ENCODE measurements around the gene PHKA2. TPM values are rescaled to one million over a fixed set of nuclear protein-coding genes. Genes with fewer than 3 reads are reported as not detected.

Gene PHKA2
- total and polyA plus RNA-seq, 10 of the 15 experiments (the other 5 are each of a cell fraction or from before 2014, with no cell fraction given), result 1.4 to 25.6 (median 15.4) TPM

DNA sequence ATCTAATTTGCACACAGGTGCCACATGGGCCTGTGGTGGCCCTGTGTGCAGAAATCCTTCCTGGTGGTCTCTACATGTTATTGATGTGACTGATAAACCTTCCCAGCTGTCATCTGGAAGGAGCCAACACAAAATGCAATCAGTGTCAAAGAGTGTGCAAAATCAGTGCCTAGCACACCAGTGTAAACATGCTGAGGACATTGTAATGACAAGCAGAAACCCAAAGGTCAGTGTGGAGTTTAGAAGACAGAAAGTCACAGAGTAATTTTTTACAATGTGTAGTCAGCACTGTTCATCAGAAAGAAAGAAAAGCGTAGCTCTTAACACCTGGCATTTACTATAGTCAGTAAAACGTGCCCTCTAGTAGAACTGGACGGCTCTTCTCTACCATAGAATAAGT, 50.3 kb downstream of the PHKA2 start:
- DNase-seq (ENCODE audit: low read depth, low spot score) (no peak), FAIRE-seq (no peak), ATAC-seq (no peak)
- Histone ChIP-seq H3K27me3 (replicated peaks in 1 of 2; ENCODE audit: control insufficient read depth in 2 of 2, insufficient read depth in 2 of 2, low read length in 1 of 2) (no peaks in the 10 kb centered on the region), H3K27ac (ENCODE audit: control insufficient read depth, insufficient read depth) (no peak overlapping the region), H2AFZ (ENCODE audit: control insufficient read depth, low read depth, low read length) (no peak overlapping the region), H3K36me3 (ENCODE audit: control insufficient read depth in 2 of 2, insufficient read depth in 2 of 2, low read length in 1 of 2) (peaks cover 0 to 1% of the 10 kb centered on the region in 2 experiments; a peak in 2 of 4 replicates), H3K79me2 (ENCODE audit: control insufficient read depth, insufficient read depth, low read length) (no peaks in the 10 kb centered on the region), H3K4me2 (ENCODE audit: control insufficient read depth, insufficient read depth) (no peak overlapping the region), H3K4me3 (no peak overlapping the region), H3K9me3 (replicated peaks; ENCODE audit: control insufficient read depth, insufficient read depth, low read length) (no peaks in the 10 kb centered on the region), H3K9ac (ENCODE audit: control insufficient read depth, insufficient read depth, low read length) (no peak overlapping the region), H3K4me1 (ENCODE audit: control insufficient read depth, insufficient read depth, low read length) (no peaks in the 10 kb centered on the region), H4K20me1 (ENCODE audit: control insufficient read depth, insufficient read depth) (no peaks in the 10 kb centered on the region)
- in situ Hi-C loops (cut with MboI) (no loop called here), intact Hi-C loops (cut with micrococcal nuclease; ENCODE audit: unreplicated experiment) (loop anchor here (2.0 to 10.0 kb wide), 3 partner anchors 291 to 539 kb away; no protein-coding TSS in a partner anchor)
- ChIA-PET SMC1A (ENCODE audit: uncharacterized antibody, unreplicated experiment) (no interaction called here), POLR2A (no interaction called here), RAD21 (ENCODE audit: unreplicated experiment) (no interaction called here), CTCF (interaction anchor here (2.8 kb wide), 1 partner anchor 400 kb away, joined by 10 read pairs; no protein-coding TSS in a partner anchor)
- TF ChIP-seq NR2C1 (IDR thresholded peaks at IDR 0.05), result no peak
- no peak for TF ChIP-seq HDAC6 (IDR thresholded peaks at IDR 0.05; ENCODE audit: unreplicated experiment)
- TF ChIP-seq, protein P1, sequence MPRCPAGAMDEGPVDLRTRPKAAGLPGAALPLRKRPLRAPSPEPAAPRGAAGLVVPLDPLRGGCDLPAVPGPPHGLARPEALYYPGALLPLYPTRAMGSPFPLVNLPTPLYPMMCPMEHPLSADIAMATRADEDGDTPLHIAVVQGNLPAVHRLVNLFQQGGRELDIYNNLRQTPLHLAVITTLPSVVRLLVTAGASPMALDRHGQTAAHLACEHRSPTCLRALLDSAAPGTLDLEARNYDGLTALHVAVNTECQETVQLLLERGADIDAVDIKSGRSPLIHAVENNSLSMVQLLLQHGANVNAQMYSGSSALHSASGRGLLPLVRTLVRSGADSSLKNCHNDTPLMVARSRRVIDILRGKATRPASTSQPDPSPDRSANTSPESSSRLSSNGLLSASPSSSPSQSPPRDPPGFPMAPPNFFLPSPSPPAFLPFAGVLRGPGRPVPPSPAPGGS (IDR thresholded peaks at IDR 0.05; ENCODE audit: borderline replicate concordance, insufficient read depth, low read depth, low read length, poor library complexity, severe bottlenecking), result no peak
- TF ChIP-seq, protein P2, sequence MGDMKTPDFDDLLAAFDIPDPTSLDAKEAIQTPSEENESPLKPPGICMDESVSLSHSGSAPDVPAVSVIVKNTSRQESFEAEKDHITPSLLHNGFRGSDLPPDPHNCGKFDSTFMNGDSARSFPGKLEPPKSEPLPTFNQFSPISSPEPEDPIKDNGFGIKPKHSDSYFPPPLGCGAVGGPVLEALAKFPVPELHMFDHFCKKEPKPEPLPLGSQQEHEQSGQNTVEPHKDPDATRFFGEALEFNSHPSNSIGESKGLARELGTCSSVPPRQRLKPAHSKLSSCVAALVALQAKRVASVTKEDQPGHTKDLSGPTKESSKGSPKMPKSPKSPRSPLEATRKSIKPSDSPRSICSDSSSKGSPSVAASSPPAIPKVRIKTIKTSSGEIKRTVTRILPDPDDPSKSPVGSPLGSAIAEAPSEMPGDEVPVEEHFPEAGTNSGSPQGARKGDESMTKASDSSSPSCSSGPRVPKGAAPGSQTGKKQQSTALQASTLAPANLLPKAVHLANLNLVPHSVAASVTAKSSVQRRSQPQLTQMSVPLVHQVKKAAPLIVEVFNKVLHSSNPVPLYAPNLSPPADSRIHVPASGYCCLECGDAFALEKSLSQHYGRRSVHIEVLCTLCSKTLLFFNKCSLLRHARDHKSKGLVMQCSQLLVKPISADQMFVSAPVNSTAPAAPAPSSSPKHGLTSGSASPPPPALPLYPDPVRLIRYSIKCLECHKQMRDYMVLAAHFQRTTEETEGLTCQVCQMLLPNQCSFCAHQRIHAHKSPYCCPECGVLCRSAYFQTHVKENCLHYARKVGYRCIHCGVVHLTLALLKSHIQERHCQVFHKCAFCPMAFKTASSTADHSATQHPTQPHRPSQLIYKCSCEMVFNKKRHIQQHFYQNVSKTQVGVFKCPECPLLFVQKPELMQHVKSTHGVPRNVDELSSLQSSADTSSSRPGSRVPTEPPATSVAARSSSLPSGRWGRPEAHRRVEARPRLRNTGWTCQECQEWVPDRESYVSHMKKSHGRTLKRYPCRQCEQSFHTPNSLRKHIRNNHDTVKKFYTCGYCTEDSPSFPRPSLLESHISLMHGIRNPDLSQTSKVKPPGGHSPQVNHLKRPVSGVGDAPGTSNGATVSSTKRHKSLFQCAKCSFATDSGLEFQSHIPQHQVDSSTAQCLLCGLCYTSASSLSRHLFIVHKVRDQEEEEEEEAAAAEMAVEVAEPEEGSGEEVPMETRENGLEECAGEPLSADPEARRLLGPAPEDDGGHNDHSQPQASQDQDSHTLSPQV (IDR thresholded peaks at IDR 0.05), result no peak
- no peak for TF ChIP-seq NBN (IDR thresholded peaks at IDR 0.05)
- no peak for TF ChIP-seq E2F8 (IDR thresholded peaks at IDR 0.05; ENCODE audit: low read depth, partially characterized antibody)
- TF ChIP-seq RUNX3 (IDR thresholded peaks at IDR 0.05; ENCODE audit: low read length), result no peak
- TF ChIP-seq MTA2 (IDR thresholded peaks at IDR 0.05; ENCODE audit: low read depth), result no peak
- TF ChIP-seq CBX3 (IDR thresholded peaks at IDR 0.05; ENCODE audit: borderline replicate concordance, low read depth), result no peak
- no peak for TF ChIP-seq SUZ12 (IDR thresholded peaks at IDR 0.05; ENCODE audit: unreplicated experiment)
- no peak for TF ChIP-seq NFYB (IDR thresholded peaks at IDR 0.05; ENCODE audit: insufficient read depth, low read depth, low read length)
- TF ChIP-seq, protein P3, sequence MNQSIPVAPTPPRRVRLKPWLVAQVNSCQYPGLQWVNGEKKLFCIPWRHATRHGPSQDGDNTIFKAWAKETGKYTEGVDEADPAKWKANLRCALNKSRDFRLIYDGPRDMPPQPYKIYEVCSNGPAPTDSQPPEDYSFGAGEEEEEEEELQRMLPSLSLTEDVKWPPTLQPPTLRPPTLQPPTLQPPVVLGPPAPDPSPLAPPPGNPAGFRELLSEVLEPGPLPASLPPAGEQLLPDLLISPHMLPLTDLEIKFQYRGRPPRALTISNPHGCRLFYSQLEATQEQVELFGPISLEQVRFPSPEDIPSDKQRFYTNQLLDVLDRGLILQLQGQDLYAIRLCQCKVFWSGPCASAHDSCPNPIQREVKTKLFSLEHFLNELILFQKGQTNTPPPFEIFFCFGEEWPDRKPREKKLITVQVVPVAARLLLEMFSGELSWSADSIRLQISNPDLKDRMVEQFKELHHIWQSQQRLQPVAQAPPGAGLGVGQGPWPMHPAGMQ (IDR thresholded peaks at IDR 0.05; ENCODE audit: borderline replicate concordance), result no peak
- WGBS (ENCODE audit: insufficient coverage, insufficient replicate concordance, low lambda C conversion rate, missing lambda C conversion rate), result 50% methylated on average over 3 of the region's 3 CpGs
- BruUV-seq (replicated peaks), result no TSS peak

All from GM12878 (cell line).